Fibroblast of the aortic adventitia (primary cell): Measurements from ENCODE around the gene HYDIN. TPM values are rescaled to one million over a fixed set of nuclear protein-coding genes. Genes with fewer than 3 reads are reported as not detected.
"Not testable (repeated sequence)": the region's sequence is repeated elsewhere in the genome, so short reads cannot be mapped to it uniquely, and the experiment has no call there.

Experiments
- DNase-seq: peaks from one replicate; pipeline ENCODE4 v3.0.0-alpha.2; 2010; ENCODE audit warnings: low read depth
- H3K4me3 ChIP-seq: 2 replicates; pipeline ENCODE4 v1.5.1; 2011; ENCODE audit warnings: low read depth, mild to moderate bottlenecking, control low read depth, low read length, moderate library complexity
- CTCF ChIP-seq: IDR thresholded peaks from 2 replicates; pipeline ENCODE4 v1.5.1; 2011; ENCODE audit warnings: mild to moderate bottlenecking, low read length, control low read depth, inconsistent platforms; ENCODE audit not compliant: insufficient read depth
- total RNA-seq: library from RNA; depleted of rRNA; stranded (reverse); fragments of >200 nt; gene quantifications from 2 replicates; pipeline ENCODE4 v1.2.3, GENCODE V29; 2012; ENCODE audit warnings: low replicate concordance

Gene HYDIN
- total RNA-seq, 1 donor = 1.5 TPM

DNA sequence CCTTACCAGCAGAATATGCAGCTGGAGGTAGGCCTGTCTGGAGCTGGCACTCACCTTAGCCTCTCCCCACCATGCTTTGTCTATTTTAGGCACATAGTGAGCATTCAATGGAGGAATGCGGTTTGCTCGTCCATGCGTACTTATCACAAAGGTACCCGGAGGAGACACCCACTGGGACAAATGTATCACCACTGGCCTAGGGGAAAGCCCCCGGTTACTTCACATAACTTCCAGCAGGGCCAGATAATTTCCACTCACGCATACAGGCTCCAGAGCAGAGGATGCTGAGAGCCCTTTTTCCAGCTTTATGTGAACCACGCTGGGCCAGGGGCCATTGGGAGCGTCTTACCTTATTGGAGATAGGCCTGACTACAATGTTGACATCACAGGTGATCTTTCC is 348.2 kb downstream of the HYDIN start:
- not testable (repeated sequence) for DNase-seq, H3K4me3 ChIP-seq

- not testable (repeated sequence) for DNase-seq
Measured at GRCh38 chr16:70877895-70878294, 352.6 kb downstream of the HYDIN start.

GRCh38 chr16:70876442-70876841 is 354.1 kb downstream of the HYDIN start:
- H3K4me3 ChIP-seq, DNase-seq: not testable (repeated sequence)

More at GRCh38 chr16:70877895-70878294, 352.6 kb downstream of the HYDIN start:
- H3K4me3 ChIP-seq = not testable (repeated sequence)

DNA sequence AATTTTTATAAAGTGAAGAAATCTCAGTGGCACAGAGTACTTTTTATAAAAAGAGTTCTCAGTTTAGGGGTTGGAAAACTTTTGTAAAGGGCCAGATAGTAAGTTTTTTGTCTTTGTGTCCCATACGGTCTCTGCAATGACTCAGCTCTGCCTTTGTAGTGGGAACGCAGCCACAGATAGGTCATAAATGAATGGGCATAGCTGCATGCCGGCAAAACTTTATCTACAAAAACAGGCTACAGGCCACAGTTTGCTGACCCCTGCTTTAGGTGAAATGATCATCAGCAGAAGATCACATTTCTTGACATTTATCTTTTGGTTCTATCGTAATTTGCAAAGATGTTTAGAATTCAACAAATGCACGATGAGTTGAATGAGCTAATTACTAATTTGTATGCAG is 365.8 kb downstream of the HYDIN start:
- DNase-seq, H3K4me3 ChIP-seq: not testable (repeated sequence)

DNA sequence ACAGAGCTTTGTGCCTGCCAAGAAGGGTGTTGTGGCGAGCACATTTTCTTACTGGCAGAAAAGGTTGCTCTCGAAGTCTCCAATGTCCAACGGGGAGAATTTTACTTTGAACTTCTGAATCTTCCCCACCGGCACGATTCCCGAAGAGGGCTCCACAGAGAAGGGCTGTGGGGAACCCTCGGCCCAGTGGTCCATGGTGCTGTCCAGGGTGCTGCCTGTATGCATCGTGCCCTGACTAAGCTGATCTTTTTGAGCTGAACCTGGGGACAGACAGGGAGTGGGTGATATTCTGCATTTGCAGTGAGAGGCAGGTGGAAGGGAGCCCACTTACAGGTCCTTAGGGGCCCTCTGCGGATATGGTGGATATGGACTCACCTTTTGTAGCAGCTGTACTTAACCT is 368.5 kb downstream of the HYDIN start:
- DNase-seq, H3K4me3 ChIP-seq: not testable (repeated sequence)

GRCh38 chr16:70851299-70851698 is 379.2 kb downstream of the HYDIN start:
- H3K4me3 ChIP-seq = not testable (repeated sequence)
- peak; percentile 0 for DNase-seq

DNA sequence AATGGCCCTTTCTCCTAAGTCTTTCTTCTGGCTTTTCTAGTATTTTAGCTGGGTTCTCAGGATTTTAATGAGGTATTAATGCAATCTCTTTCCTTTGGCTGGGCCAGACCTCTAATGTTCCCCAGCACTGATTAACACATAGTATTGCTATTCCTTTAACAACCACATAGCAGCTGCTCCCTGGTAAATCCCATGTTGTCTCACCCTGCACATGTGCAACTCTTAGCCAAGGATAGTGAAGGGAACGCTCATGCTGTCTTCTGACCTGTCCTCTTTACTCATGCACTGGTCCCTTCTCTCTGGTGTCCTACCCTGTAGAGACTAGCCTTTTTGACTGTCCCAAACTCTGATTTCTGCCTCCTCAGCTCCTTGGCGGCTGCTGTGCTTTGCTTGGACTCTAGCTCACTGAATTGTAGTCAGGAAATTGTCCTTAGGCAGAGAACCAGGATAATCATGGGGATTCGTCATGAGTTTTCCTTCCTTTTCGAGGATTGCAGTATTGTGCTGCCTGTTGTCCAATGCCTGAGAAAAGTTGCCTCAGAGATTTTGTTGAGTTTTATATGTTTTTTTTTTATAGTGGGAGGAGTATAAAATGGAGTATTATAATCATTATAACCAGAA is 406.9 kb downstream of the HYDIN start:
- not testable (repeated sequence) for H3K4me3 ChIP-seq, DNase-seq

- H3K4me3 ChIP-seq, DNase-seq: not testable (repeated sequence)
Measured at GRCh38 chr16:70822734-70823133, 407.8 kb downstream of the HYDIN start.

GRCh38 chr16:70818088-70818487 is 412.4 kb downstream of the HYDIN start:
- H3K4me3 ChIP-seq, DNase-seq: not testable (repeated sequence)

DNA sequence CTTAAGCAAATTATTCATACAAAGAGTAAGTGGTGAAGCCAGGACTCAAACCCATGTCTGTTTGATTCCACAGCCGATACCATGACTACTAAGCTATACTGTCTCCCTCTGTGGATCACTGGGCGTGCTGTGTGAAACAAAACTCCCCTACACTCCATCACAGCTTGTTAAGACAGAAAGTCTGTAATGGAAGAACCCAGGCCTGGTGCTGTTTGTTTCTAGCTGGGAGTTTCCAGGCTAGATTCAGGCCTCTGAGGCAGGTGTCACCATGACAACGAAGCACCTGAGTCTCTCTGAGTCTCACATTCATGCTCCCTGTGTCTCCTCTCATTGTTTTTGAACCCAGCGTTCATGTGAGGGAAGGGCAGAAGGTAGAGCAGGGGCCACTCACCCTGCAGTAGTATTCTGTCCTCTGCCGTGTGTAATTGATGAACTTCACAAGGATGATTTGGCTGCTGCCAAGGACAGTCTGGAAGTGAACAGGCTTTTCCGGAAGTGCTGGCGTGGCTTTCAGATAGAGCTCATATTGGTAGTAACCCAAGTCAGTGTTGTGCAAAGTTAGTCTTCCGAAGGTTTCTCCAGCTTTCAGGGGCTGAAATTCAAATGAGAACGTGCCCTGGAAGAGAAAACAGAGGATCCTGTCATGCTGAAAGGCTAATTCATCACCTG is 421.0 kb downstream of the HYDIN start:
- DNase-seq = no peak
- TF ChIP-seq CTCF = no peak
- H3K4me3 ChIP-seq = no peak overlapping the region

DNA sequence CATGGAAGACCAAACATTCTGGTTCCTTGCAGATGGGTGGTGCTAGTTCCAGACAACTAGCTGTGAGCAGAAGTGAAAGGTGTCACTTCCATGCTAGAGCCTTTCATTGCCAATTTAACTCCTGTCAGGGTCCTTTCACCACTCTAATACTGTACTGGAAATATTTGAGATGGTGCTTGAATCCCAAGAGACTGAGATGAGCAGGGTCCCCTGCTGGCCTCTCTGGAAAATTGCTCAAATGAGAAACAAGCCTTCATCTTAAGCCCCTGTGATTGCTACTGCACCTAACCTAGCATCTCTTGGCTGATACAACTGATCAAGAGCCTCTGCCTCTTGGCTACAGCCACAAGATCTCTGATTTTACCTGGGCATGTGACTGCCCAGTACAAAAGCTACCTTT is 422.2 kb downstream of the HYDIN start:
- TF ChIP-seq CTCF = peak; percentile 8
- DNase-seq = no peak
- no peak overlapping the region for H3K4me3 ChIP-seq

- no peak for TF ChIP-seq CTCF
- DNase-seq = peak; percentile 49
- H3K4me3 ChIP-seq = no peak overlapping the region
Measured at GRCh38 chr16:70805787-70806186, 424.7 kb downstream of the HYDIN start.
